ENCODE measurements around the gene POLG2.

POLG2 gene

GRCh38 chr17:64496786-64497564, at the start of gene POLG2:
Gene POLG2, minus strand, starts transcription at chr17:64497054. Its CDS starts 86 bp downstream, at chr17:64496968.
- Histone ChIP-seq H3K27me3 (ENCODE audit: control insufficient read depth, insufficient read depth, low read length) (no peaks in the 10 kb centered on the region), H3K4me1 (ENCODE audit: control insufficient read depth, insufficient read depth, low read length) (no peaks in the 10 kb centered on the region)

DNA sequence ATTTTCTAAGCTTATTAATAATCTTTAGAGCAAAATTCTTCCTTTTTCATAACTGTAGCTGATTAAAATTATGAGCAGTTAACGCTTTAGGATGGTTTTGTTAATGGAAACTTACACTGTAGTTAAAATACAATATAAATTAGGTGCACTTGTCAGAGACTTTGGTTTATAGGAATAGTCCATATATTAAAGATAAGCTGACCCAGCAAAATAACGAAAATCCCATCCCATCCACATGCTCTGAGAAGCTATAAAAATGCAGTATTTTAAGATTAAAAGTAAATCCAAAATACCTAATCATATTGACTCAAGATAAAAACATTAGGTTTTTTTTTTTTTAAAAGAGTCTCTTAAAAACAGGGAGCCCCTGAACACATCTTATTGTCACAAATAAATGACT, 47.9 kb upstream of the POLG2 start:
- H3K27me3 ChIP-seq (ENCODE audit: control insufficient read depth, insufficient read depth, low read length) = no peaks in the 10 kb centered on the region
- H3K4me3 ChIP-seq (ENCODE audit: low read depth, low read length) = no peak overlapping the region
- H3K36me3 ChIP-seq (ENCODE audit: control insufficient read depth, insufficient read depth, low read length) = no peaks in the 10 kb centered on the region
- H3K9me3 ChIP-seq (ENCODE audit: control insufficient read depth, insufficient read depth, low read length) = no peaks in the 10 kb centered on the region
- H3K4me1 ChIP-seq (ENCODE audit: control insufficient read depth, insufficient read depth, low read length) = peaks cover 4% of the 10 kb centered on the region
- peak overlapping the region; percentile 8 for H3K9ac ChIP-seq (ENCODE audit: low read depth, low read length)

More at GRCh38 chr17:64496786-64497564, at the start of gene POLG2:
- H3K4me3 ChIP-seq (ENCODE audit: low read depth, low read length) = peak within 1 kb of the TSS; percentile 79
- peak within 1 kb of the TSS; percentile 74 for H3K9ac ChIP-seq (ENCODE audit: low read depth, low read length)
- H3K9me3 ChIP-seq (ENCODE audit: control insufficient read depth, insufficient read depth, low read length) = no peaks in the 10 kb centered on the region
- H3K36me3 ChIP-seq (ENCODE audit: control insufficient read depth, insufficient read depth, low read length) = peaks cover 24% of the 10 kb centered on the region

- Histone ChIP-seq H3K9me3 (ENCODE audit: control insufficient read depth, insufficient read depth, low read length) (no peaks in the 10 kb centered on the region), H3K27me3 (ENCODE audit: control insufficient read depth, insufficient read depth, low read length) (no peaks in the 10 kb centered on the region), H3K9ac (ENCODE audit: low read depth, low read length) (no peak overlapping the region), H3K4me3 (ENCODE audit: low read depth, low read length) (no peak overlapping the region), H3K36me3 (ENCODE audit: control insufficient read depth, insufficient read depth, low read length) (no peaks in the 10 kb centered on the region), H3K4me1 (ENCODE audit: control insufficient read depth, insufficient read depth, low read length) (no peaks in the 10 kb centered on the region)
Measured at GRCh38 chr17:64540118-64540776, 43.4 kb upstream of the POLG2 start.

DNA sequence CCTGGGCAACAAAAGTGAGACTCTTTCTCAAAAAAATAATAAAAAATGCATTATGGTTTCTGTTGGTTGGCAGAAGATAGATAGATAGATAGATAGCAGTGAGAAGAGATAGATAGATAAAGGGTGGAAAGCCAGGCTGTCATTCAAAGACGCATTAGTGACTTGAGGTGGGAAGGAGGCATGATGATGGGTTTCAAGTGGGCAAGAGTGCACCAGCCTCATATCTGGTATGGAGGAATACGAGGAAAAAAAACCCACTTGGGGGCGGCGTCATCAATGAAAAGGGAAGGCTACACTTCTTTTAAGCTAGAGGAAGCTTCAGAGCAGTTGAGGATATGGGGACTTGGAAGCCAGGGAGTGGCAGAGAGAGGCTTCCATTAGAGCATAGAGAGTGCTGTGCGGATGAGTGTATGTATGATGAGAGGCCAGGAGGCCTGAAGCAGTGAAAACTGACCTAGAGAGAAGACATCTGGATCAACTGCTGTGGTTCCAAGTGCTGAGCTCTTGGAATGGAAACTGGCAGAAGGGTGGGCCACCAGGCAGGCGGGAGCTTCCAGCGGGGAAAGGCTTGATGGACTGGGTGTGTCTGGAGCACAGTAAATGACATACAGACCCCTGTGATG, 41.8 kb upstream of the POLG2 start:
- no peak overlapping the region for H3K9ac ChIP-seq (ENCODE audit: low read depth, low read length)
- H3K4me1 ChIP-seq (ENCODE audit: control insufficient read depth, insufficient read depth, low read length) = no peaks in the 10 kb centered on the region
- no peaks in the 10 kb centered on the region for H3K27me3 ChIP-seq (ENCODE audit: control insufficient read depth, insufficient read depth, low read length)
- H3K4me3 ChIP-seq (ENCODE audit: low read depth, low read length) = no peak overlapping the region
- H3K9me3 ChIP-seq (ENCODE audit: control insufficient read depth, insufficient read depth, low read length) = no peaks in the 10 kb centered on the region
- peaks cover 8% of the 10 kb centered on the region for H3K36me3 ChIP-seq (ENCODE audit: control insufficient read depth, insufficient read depth, low read length)

DNA sequence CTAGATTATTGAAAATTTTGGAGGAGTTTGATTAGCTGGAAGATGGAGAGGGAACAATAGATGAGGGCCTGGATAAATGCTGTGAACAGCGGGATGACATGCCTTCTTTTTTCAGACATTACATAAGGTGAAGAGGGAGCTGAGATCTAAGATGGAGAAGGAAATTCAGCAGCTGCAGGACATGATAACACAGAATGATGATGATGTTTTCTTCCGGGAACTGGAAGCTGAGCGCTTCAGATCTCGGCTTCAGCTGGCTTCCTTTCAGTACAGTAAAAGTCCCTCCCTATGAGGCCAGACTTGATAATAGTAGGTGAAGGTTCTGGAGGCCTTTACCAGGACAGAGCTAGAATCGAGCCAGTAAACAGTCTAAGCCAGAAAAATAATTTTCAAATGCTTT, 40.6 kb upstream of the POLG2 start:
- H3K27me3 ChIP-seq (ENCODE audit: control insufficient read depth, insufficient read depth, low read length) = no peaks in the 10 kb centered on the region
- no peaks in the 10 kb centered on the region for H3K4me1 ChIP-seq (ENCODE audit: control insufficient read depth, insufficient read depth, low read length)
- H3K36me3 ChIP-seq (ENCODE audit: control insufficient read depth, insufficient read depth, low read length) = peaks cover 12% of the 10 kb centered on the region
- no peak overlapping the region for H3K4me3 ChIP-seq (ENCODE audit: low read depth, low read length)
- H3K9me3 ChIP-seq (ENCODE audit: control insufficient read depth, insufficient read depth, low read length) = no peaks in the 10 kb centered on the region
- no peak overlapping the region for H3K9ac ChIP-seq (ENCODE audit: low read depth, low read length)

DNA sequence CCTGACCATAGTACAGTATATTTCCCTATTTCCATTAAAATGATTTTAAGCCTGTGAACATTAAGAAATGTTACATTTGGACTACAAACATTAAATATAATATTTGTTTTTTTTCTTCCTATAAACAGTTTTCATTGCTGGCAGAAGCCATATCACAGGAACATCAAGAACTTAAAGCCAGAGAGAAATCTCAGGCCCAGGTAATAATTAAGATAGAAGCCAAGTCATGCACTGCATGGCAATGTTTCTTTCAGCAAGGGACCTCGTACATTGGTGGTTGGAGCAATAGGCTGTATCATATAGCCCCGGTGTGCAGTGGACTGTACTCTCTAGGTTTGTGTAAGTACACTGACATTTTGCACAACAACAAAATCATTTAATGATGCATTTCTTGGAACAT, 40.1 kb upstream of the POLG2 start:
- peaks cover 18% of the 10 kb centered on the region for H3K36me3 ChIP-seq (ENCODE audit: control insufficient read depth, insufficient read depth, low read length)

DNA sequence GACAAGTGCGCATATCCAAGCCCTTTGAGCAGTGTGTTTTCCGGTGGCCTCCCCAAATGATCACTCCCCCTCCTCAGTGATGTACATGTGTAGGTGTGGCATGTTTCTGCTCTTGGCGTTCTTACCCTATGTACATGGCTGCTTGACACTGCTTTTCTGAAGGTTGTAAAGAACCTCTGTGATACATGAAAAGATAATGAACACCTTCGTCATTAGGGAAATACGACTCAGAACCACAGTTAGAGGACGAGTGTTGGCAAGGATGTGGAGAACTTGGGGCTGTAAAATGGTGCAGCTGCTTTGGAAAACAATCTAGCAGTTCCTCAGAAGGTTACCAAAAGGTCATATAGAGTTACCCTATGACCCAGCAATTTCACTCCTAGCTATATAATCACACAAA, 38.5 kb upstream of the POLG2 start:
- H3K9me3 ChIP-seq (ENCODE audit: control insufficient read depth, insufficient read depth, low read length) = no peaks in the 10 kb centered on the region
- H3K4me1 ChIP-seq (ENCODE audit: control insufficient read depth, insufficient read depth, low read length) = no peaks in the 10 kb centered on the region
- H3K36me3 ChIP-seq (ENCODE audit: control insufficient read depth, insufficient read depth, low read length) = peaks cover 30% of the 10 kb centered on the region
- no peak overlapping the region for H3K4me3 ChIP-seq (ENCODE audit: low read depth, low read length)
- no peaks in the 10 kb centered on the region for H3K27me3 ChIP-seq (ENCODE audit: control insufficient read depth, insufficient read depth, low read length)
- H3K9ac ChIP-seq (ENCODE audit: low read depth, low read length) = no peak overlapping the region

More for the DNA sequence above, 40.1 kb upstream of the POLG2 start:
- H3K27me3 ChIP-seq (ENCODE audit: control insufficient read depth, insufficient read depth, low read length) = no peaks in the 10 kb centered on the region
- no peak overlapping the region for H3K4me3 ChIP-seq (ENCODE audit: low read depth, low read length)
- H3K9ac ChIP-seq (ENCODE audit: low read depth, low read length) = no peak overlapping the region
- H3K9me3 ChIP-seq (ENCODE audit: control insufficient read depth, insufficient read depth, low read length) = no peaks in the 10 kb centered on the region
- no peaks in the 10 kb centered on the region for H3K4me1 ChIP-seq (ENCODE audit: control insufficient read depth, insufficient read depth, low read length)

- H3K4me1 ChIP-seq (ENCODE audit: control insufficient read depth, insufficient read depth, low read length) = no peaks in the 10 kb centered on the region
- no peaks in the 10 kb centered on the region for H3K9me3 ChIP-seq (ENCODE audit: control insufficient read depth, insufficient read depth, low read length)
- H3K36me3 ChIP-seq (ENCODE audit: control insufficient read depth, insufficient read depth, low read length) = peaks cover 38% of the 10 kb centered on the region
- H3K9ac ChIP-seq (ENCODE audit: low read depth, low read length) = no peak overlapping the region
- no peak overlapping the region for H3K4me3 ChIP-seq (ENCODE audit: low read depth, low read length)
- H3K27me3 ChIP-seq (ENCODE audit: control insufficient read depth, insufficient read depth, low read length) = no peaks in the 10 kb centered on the region
Measured at GRCh38 chr17:64534187-64534586, 37.3 kb upstream of the POLG2 start.

DNA sequence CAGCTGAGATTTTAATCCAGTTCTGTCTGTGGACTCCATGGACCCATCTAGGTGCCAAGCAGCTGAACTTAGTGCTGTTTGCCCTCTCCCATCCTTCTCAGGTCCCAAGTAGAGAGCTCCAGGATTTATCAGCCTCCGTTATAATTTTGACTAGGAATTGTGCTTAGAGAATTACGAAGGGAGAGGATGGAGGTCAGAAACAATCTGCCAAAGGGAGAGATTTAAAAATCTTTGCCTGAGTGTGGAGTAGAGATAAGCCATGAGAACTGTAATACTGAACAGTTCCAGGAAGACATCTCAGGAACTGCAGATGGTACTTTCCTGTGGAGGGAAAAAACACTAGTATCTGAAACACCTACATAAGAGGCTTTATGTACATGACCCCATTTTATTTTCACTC, 36.9 kb upstream of the POLG2 start:
- H3K9me3 ChIP-seq (ENCODE audit: control insufficient read depth, insufficient read depth, low read length) = no peaks in the 10 kb centered on the region
- no peak overlapping the region for H3K9ac ChIP-seq (ENCODE audit: low read depth, low read length)
- no peak overlapping the region for H3K4me3 ChIP-seq (ENCODE audit: low read depth, low read length)
- no peaks in the 10 kb centered on the region for H3K27me3 ChIP-seq (ENCODE audit: control insufficient read depth, insufficient read depth, low read length)
- H3K36me3 ChIP-seq (ENCODE audit: control insufficient read depth, insufficient read depth, low read length) = peaks cover 42% of the 10 kb centered on the region
- no peaks in the 10 kb centered on the region for H3K4me1 ChIP-seq (ENCODE audit: control insufficient read depth, insufficient read depth, low read length)

DNA sequence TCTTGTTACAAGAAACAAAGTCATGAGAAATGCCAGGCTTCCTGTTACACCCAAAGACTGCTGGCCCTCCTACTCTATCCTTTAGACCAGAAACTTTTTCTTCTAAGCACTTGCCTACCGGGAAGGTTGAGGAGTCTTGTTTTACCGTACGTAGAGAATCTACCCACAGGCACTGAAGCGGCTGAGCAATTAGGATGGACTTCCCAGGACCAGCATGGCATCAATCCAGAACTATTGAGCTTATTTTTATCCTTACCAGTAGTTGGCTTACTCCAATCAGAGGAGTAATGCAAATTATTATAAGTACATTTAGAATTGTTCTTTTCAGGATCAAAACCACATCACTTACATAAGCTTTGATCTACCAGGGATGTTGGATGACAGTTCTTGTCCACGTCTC, 35.6 kb upstream of the POLG2 start:
- Histone ChIP-seq H3K9me3 (ENCODE audit: control insufficient read depth, insufficient read depth, low read length) (no peaks in the 10 kb centered on the region), H3K4me1 (ENCODE audit: control insufficient read depth, insufficient read depth, low read length) (no peaks in the 10 kb centered on the region), H3K27me3 (ENCODE audit: control insufficient read depth, insufficient read depth, low read length) (no peaks in the 10 kb centered on the region), H3K36me3 (ENCODE audit: control insufficient read depth, insufficient read depth, low read length) (peaks cover 43% of the 10 kb centered on the region), H3K9ac (ENCODE audit: low read depth, low read length) (no peak overlapping the region), H3K4me3 (ENCODE audit: low read depth, low read length) (no peak overlapping the region)

DNA sequence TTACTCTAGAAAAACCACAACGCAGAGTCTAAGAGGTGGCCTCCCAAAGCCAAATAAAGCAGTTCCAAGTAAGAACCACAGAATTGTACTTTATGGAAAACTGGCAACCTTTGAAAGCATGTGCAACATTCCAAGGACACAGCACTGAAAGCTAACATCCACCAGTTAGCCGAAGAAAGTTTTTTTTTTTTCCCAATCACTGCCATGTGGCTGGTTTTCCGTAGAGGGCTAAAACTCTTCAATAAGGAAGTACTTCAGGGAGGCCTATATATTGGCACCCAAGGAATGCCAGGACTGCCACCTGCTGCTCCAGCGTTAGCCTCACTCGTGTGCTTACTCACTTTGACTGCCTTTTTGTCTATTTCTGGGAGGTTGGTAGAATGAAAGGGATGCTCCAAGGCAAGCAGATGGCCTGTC, 35.1 kb upstream of the POLG2 start:
- Histone ChIP-seq H3K4me1 (ENCODE audit: control insufficient read depth, insufficient read depth, low read length) (no peaks in the 10 kb centered on the region), H3K36me3 (ENCODE audit: control insufficient read depth, insufficient read depth, low read length) (peaks cover 43% of the 10 kb centered on the region), H3K9ac (ENCODE audit: low read depth, low read length) (no peak overlapping the region), H3K9me3 (ENCODE audit: control insufficient read depth, insufficient read depth, low read length) (no peaks in the 10 kb centered on the region), H3K27me3 (ENCODE audit: control insufficient read depth, insufficient read depth, low read length) (no peaks in the 10 kb centered on the region), H3K4me3 (ENCODE audit: low read depth, low read length) (no peak overlapping the region)

- Histone ChIP-seq H3K4me1 (ENCODE audit: control insufficient read depth, insufficient read depth, low read length) (no peaks in the 10 kb centered on the region), H3K9ac (ENCODE audit: low read depth, low read length) (no peak overlapping the region), H3K9me3 (ENCODE audit: control insufficient read depth, insufficient read depth, low read length) (no peaks in the 10 kb centered on the region), H3K36me3 (ENCODE audit: control insufficient read depth, insufficient read depth, low read length) (peaks cover 51% of the 10 kb centered on the region), H3K4me3 (ENCODE audit: low read depth, low read length) (no peak overlapping the region), H3K27me3 (ENCODE audit: control insufficient read depth, insufficient read depth, low read length) (no peaks in the 10 kb centered on the region)
Measured at GRCh38 chr17:64529221-64529620, 32.4 kb upstream of the POLG2 start.

All from iPS-15b (cell line).